A549 (cell line): ENCODE data around the gene CSPG4.

ENCODE experiments used
- BHLHE40 ChIP-seq: IDR thresholded peaks from 2 replicates; pipeline ENCODE4 v1.6.1; 2012; ENCODE audit warnings: low read depth, low read length, inconsistent platforms
- CEBPB ChIP-seq, 2 experiments: fragments of >200 bp in 1 of 2; sonication (Bioruptor Twin) in 1 of 2; formaldehyde crosslinking in 1 of 2; IDR thresholded peaks; 2 replicates each; pipeline ENCODE4 v1.6.1; 2012 to 2016
- CHD2 ChIP-seq: fragments of 150-350 bp; IDR thresholded peaks from 2 replicates; pipeline ENCODE4 v1.6.1; 2014; ENCODE audit warnings: low read length; ENCODE audit not compliant: partially characterized antibody
- ESRRA ChIP-seq: fragments of 150-350 bp; IDR thresholded peaks from 2 replicates; pipeline ENCODE4 v1.6.1; 2014; ENCODE audit warnings: mild to moderate bottlenecking, low read length, borderline replicate concordance
- FOSL2 ChIP-seq, 2 experiments: fragments of 450-650 bp in 1 of 2; fragments of >200 bp in 1 of 2; sonication (Bioruptor Twin) in 1 of 2; formaldehyde crosslinking; IDR thresholded peaks; 2 replicates each; pipeline versions ENCODE4 v1.5.0 to v1.6.1; 2016 to 2020; ENCODE audit warnings: mild to moderate bottlenecking in 1 of 2, moderate library complexity in 1 of 2
- JUN ChIP-seq, 2 experiments: fragments of >200 bp; sonication (Bioruptor Twin); formaldehyde crosslinking; IDR thresholded peaks; 2 replicates in 1 of 2; 3 replicates in 1 of 2; pipeline ENCODE4 v1.6.1; 2016 to 2017
- KDM1A ChIP-seq: fragments of 200-600 bp; sonication (generic); IDR thresholded peaks from 2 replicates; pipeline ENCODE4 v1.6.1; 2016; ENCODE audit warnings: low read depth, mild to moderate bottlenecking
- POLR2AphosphoS2 ChIP-seq: conservative IDR thresholded peaks from 2 replicates; pipeline ENCODE4 v1.6.1; 2012; ENCODE audit warnings: low read length, improper control_type of control experiment, inconsistent platforms
- REST ChIP-seq: fragments of 200-600 bp; sonication (generic); IDR thresholded peaks from 2 replicates; pipeline ENCODE4 v1.6.1; 2016; ENCODE audit warnings: antibody characterized with exemption, mild to moderate bottlenecking, moderate library complexity
- SREBF2 ChIP-seq: fragments of 450-650 bp; IDR thresholded peaks from 2 replicates; pipeline ENCODE4 v1.6.1; 2014; ENCODE audit warnings: mild to moderate bottlenecking, moderate library complexity
- TF ChIP-seq, protein P1 (sequence below): fragments of >200 bp; sonication (Bioruptor Twin); formaldehyde crosslinking; IDR thresholded peaks from 3 replicates; pipeline ENCODE4 v1.5.1; 2016

DNA sequence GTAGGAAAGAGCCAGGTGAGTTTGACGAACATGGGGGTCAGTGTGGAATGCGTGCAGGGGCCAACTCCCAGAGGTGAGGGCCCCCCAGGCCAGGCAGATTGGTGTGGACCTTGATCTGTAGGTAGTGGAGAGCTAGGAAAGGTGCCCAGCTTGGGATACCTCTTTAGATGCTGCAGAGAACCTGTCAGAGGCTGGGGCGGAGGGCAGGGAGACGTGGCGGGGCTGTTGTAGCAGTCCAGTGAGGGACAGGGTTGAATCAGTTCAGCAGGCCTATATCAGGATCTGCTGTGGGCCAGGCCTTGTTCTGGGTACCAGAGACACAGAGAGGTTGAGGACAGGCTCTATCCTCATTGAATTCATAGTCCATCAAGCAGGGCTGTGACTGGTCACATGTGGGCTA lies 56.3 kb downstream of the CSPG4 start:
- TF ChIP-seq KDM1A, result no peak
- no peak for TF ChIP-seq FOSL2 (IDR thresholded peaks at IDR 0.05)
- TF ChIP-seq FOSL2 (CRISPR knock-in tag; IDR thresholded peaks at IDR 0.05), result no peak
- TF ChIP-seq CHD2, result no peak
- TF ChIP-seq REST, result no peak
- TF ChIP-seq BHLHE40, result no peak
- TF ChIP-seq POLR2AphosphoS2, result no peak
- no peak for TF ChIP-seq SREBF2
- TF ChIP-seq, protein P1, sequence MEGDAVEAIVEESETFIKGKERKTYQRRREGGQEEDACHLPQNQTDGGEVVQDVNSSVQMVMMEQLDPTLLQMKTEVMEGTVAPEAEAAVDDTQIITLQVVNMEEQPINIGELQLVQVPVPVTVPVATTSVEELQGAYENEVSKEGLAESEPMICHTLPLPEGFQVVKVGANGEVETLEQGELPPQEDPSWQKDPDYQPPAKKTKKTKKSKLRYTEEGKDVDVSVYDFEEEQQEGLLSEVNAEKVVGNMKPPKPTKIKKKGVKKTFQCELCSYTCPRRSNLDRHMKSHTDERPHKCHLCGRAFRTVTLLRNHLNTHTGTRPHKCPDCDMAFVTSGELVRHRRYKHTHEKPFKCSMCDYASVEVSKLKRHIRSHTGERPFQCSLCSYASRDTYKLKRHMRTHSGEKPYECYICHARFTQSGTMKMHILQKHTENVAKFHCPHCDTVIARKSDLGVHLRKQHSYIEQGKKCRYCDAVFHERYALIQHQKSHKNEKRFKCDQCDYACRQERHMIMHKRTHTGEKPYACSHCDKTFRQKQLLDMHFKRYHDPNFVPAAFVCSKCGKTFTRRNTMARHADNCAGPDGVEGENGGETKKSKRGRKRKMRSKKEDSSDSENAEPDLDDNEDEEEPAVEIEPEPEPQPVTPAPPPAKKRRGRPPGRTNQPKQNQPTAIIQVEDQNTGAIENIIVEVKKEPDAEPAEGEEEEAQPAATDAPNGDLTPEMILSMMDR, result no peak
- TF ChIP-seq ESRRA, result no peak
- no peak for TF ChIP-seq JUN (IDR thresholded peaks at IDR 0.05)
- no peak for TF ChIP-seq CEBPB (IDR thresholded peaks at IDR 0.05)
